ENCODE measurements around the gene RCL1. TPM values are rescaled to one million over a fixed set of nuclear protein-coding genes. Genes with fewer than 3 reads are reported as not detected.

Gene RCL1
- polyA plus RNA-seq, 4 donors: 17.3 to 20.0 (median 18.4) TPM

GRCh38 chr9:4837261-4838188 is 44.8 kb downstream of the RCL1 start:
- DNase-seq (ENCODE audit: low read depth in 4 of 4, low spot score in 2 of 4): no peak

GRCh38 chr9:4838189-4838546 is 45.4 kb downstream of the RCL1 start:
- DNase-seq (ENCODE audit: low read depth in 4 of 4, low spot score in 2 of 4): no peak

GRCh38 chr9:4839470-4839912 is 46.7 kb downstream of the RCL1 start:
- DNase-seq (ENCODE audit: low read depth in 4 of 4, low spot score in 2 of 4): no peak

- no peak for DNase-seq (ENCODE audit: low read depth in 4 of 4, low spot score in 2 of 4)
Observed at GRCh38 chr9:4840018-4840417, 47.3 kb downstream of the RCL1 start.

GRCh38 chr9:4842213-4842612 is 49.5 kb downstream of the RCL1 start:
- no peak for DNase-seq (ENCODE audit: low read depth in 4 of 4, low spot score in 2 of 4)

- DNase-seq (ENCODE audit: low read depth in 4 of 4, low spot score in 2 of 4): no peak
Observed at GRCh38 chr9:4842734-4843133, 50.0 kb downstream of the RCL1 start.

DNA sequence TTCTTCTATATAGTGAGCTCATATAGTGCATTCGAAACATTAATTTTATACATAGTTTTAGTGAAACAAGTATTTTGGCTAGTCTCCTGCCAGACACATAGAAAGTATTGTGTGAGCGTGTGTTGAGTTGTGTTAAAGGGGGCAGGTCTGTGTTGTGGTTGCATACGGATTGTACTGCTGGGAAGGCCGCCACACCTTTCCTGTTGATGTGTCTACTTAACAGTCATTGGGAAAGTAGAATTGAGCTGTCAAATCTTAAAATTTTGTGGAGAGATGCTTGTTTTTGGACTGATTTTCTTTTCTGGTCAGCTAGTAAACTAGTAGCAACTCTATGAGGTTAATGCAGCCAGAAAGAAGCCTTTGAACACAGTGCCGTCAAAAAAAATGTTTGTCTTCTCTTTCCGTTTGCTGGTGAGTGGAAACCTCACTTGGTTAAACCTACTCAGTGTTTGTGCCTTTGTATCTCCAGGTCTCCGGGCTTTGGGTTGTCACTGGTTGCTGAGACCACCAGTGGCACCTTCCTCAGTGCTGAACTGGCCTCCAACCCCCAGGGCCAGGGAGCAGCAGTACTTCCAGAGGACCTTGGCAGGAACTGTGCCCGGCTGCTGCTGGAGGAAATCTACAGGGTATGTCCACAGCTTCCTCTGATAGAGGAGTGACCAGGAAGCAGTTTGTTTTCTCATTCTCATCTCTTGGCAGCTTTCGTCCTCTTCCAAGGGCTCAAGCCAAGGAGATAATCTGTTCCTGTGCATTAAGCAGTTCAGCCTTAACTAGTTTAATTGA is 51.5 kb downstream of the RCL1 start:
- no peak for DNase-seq (ENCODE audit: low read depth in 4 of 4, low spot score in 2 of 4)

GRCh38 chr9:4849369-4849768 is 56.6 kb downstream of the RCL1 start:
- DNase-seq (ENCODE audit: low read depth in 4 of 4, low spot score in 2 of 4): no peak

DNA sequence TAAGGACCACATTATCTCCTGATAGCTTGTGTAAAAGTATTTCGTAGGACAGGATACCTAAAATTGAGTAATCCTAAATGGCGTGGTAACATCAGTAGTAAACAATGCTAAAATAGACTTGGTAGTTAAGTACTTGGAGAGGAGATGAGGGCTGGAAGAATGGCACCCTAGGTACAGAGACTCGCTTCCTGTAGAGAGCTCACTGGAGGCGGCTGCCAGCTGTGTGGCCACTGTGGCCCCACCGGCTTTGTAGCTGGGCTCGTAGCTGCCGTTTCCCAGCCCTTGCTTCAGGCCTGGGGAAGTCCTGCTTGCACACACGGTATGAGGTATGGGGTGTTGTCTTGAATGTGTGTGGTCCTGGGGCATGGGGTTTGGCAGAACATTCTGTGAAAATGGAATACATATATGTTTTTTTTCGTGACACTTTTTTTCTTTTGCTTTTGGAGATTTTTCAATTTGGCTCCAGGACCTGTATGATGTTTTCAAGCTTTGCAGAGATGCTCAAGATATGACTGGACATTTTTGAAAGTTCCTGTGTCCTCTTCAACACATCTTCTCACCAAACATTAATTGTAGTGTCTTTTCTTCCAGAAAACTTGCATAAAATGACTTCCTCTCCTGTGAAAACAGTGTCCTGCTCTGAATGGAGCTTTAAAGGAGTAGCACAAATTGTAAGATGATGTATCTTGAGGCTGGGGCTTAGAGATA is 58.0 kb downstream of the RCL1 start:
- no peak for DNase-seq (ENCODE audit: low read depth in 4 of 4, low spot score in 2 of 4)

DNA sequence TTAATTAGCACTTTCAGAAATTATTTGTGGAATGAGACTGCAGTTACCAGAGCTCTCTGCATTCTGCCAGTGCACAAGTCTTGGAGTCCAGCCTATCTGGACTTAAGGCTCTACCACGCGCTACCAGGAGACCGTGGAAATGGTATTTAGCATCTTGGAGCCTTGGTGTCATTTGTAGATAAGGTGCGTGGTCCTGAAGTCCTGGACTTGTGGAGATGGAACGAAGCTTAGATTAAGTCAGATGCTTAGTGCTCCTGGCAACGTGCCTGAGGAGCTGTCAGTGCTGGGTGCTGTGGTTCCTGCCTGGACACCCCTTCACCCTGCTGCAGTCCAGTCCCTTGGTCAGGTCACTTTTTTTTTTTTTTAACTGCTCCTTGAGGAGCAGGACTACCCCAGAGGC is 59.7 kb downstream of the RCL1 start:
- no peak for DNase-seq (ENCODE audit: low read depth in 4 of 4, low spot score in 2 of 4)

- DNase-seq (ENCODE audit: low read depth in 4 of 4, low spot score in 2 of 4): no peak
Observed at GRCh38 chr9:4854265-4854590, 61.5 kb downstream of the RCL1 start.

- no peak for DNase-seq (ENCODE audit: low read depth in 4 of 4, low spot score in 2 of 4)
Observed at GRCh38 chr9:4855841-4856240, 63.1 kb downstream of the RCL1 start.

- no peak for DNase-seq (ENCODE audit: low read depth in 4 of 4, low spot score in 2 of 4)
Observed at GRCh38 chr9:4857163-4857810, 64.5 kb downstream of the RCL1 start.

- no peak for DNase-seq (ENCODE audit: low read depth in 4 of 4, low spot score in 2 of 4)
Observed at GRCh38 chr9:4859035-4859434, 66.3 kb downstream of the RCL1 start.

DNA sequence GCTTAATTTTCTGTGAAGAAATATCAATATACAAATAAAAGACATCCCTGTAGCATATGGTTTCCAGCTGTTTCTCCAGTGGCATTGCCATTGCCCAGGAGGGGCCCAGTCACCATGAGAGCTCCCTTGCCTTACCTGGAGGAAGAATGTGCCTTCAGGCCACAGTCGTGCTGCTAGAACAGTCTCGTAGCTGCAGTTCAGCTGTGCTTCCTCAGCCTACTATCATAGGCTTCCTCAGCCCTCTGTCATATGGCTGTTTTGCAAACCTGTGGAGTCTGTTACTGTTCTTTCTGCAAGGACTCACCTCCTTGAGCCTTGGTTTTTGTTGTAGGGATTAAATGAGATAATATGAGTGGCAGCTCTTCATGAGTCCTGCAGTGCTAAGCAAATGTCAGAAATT is 67.6 kb downstream of the RCL1 start:
- no peak for DNase-seq (ENCODE audit: low read depth in 4 of 4, low spot score in 2 of 4)

- DNase-seq (ENCODE audit: low read depth in 4 of 4, low spot score in 2 of 4): no peak
Observed at GRCh38 chr9:4861145-4861544, 68.4 kb downstream of the RCL1 start.

GRCh38 chr9:4861736-4862451 is 69.2 kb downstream of the RCL1 start:
- no peak for DNase-seq (ENCODE audit: low read depth in 4 of 4, low spot score in 2 of 4)

DNA sequence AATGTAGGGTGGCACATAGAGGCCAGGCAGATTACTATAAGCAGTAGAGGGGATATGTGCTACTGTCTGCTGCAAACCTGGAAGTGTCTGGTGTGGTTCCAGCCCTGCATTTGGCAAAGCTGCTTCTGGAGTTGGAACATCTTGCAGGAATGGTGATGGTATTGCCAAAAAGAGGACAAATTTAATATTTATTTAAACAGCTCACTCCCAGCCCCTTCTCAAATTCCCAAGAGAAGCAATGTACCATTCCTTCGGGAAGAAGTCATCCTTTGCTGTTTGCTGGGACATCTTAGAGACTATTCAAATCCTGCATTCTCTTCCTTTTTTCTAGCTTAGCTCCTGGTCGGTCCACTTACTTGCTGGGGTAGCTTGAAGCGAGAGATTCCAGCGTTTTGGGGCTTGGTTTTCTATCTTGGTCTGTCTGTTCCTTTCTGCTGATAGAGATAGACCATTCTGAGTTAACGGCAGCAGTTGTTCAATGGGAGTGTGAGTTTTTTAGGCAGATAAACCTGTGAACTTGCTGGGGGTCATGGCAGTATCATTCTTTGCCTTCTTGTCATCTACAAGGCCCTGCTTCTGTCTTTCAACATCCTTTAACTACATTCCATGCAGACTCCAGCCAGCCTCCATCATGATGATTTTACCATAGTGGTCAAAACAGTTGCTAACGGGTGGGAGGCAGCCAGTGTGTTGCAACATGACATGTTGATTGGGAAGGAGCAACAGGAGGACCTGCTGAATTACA is 69.9 kb downstream of the RCL1 start:
- no peak for DNase-seq (ENCODE audit: low read depth in 4 of 4, low spot score in 2 of 4)

GRCh38 chr9:4864234-4864661 is 71.5 kb downstream of the RCL1 start:
- DNase-seq (ENCODE audit: low read depth in 4 of 4, low spot score in 2 of 4): no peak

All from left renal cortex interstitium (tissue), 4 donors.